Right kidney (tissue), 1 donor: Measurements from ENCODE around the gene MIEN1.
"Not testable (repeated sequence)": the region's sequence is repeated elsewhere in the genome, so short reads cannot be mapped to it uniquely, and the experiment has no call there.

ENCODE experiments used
- DNase-seq: peaks from one replicate; pipeline ENCODE4 v3.0.0-alpha.2; 2016

MIEN1 gene

GRCh38 chr17:39757176-39757662 lies 26.9 kb upstream of the MIEN1 start:
- no peak for DNase-seq

GRCh38 chr17:39756380-39757079 lies 26.2 kb upstream of the MIEN1 start:
- no peak for DNase-seq

- peak; percentile 47 for DNase-seq
These were observed 25.4 kb upstream of the MIEN1 start for GRCh38 chr17:39755554-39756379.

GRCh38 chr17:39754958-39755553 lies 24.7 kb upstream of the MIEN1 start:
- DNase-seq = peak; percentile 48

- peak; percentile 97 for DNase-seq
These were observed 24.0 kb upstream of the MIEN1 start for GRCh38 chr17:39754161-39754957.

- no peak for DNase-seq
These were observed 23.3 kb upstream of the MIEN1 start for GRCh38 chr17:39753514-39754160.

- DNase-seq = no peak
These were observed 22.0 kb upstream of the MIEN1 start for GRCh38 chr17:39752241-39752881.

GRCh38 chr17:39751637-39752036 lies 21.3 kb upstream of the MIEN1 start:
- no peak for DNase-seq

GRCh38 chr17:39751016-39751543 lies 20.7 kb upstream of the MIEN1 start:
- DNase-seq = no peak

GRCh38 chr17:39750131-39751015 lies 20.0 kb upstream of the MIEN1 start:
- DNase-seq = no peak

GRCh38 chr17:39748444-39749034 lies 18.2 kb upstream of the MIEN1 start:
- DNase-seq = not testable (repeated sequence)

- DNase-seq = no peak
These were observed 17.4 kb upstream of the MIEN1 start for GRCh38 chr17:39747745-39748144.

- DNase-seq = no peak
These were observed 15.8 kb upstream of the MIEN1 start for GRCh38 chr17:39746145-39746461.

GRCh38 chr17:39745335-39746144 lies 15.2 kb upstream of the MIEN1 start:
- no peak for DNase-seq

GRCh38 chr17:39744836-39745215 lies 14.5 kb upstream of the MIEN1 start:
- DNase-seq = no peak

GRCh38 chr17:39744075-39744835 lies 13.9 kb upstream of the MIEN1 start:
- DNase-seq = no peak

- DNase-seq = no peak
These were observed 12.6 kb upstream of the MIEN1 start for GRCh38 chr17:39742856-39743436.
